ENCODE results near the gene MADCAM1. TPM values are rescaled to one million over a fixed set of nuclear protein-coding genes. Genes with fewer than 3 reads are reported as not detected.
A peak's percentile ranks its signal among the peaks of the same experiment; 100 is the strongest.

Gene MADCAM1
- total RNA-seq, 1 donor from 2014 or later, result 0.37 TPM

DNA sequence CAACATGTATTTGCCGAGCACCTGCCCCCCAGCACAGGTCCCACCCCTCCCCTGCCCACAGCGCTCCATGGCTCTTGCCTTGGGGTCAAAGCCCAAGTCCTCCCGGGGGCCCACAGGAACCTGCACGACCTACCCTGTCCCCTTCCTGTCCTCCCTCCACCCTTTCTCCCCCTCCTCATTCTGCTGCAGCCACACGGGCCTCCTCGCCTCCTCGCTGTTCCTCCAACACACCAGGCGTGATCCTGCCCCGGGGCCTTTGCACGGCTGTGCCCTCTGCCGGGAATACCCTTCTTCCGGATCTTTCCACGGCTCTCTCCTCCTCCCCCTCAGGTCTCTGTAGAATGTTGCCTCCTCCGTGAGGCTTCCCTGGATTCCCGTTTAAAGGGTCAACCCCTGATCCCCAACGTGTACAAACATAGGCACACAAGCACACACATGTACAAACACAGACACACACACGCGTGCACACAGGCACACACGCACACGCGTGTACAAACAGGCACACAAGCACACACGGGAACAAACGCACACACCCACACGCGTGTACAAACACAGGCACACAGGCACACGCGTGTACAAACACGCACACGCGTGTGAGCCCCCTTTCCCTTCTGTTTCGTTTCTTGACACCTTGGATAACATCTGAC, 2.8 kb downstream of the MADCAM1 start:
- intact Hi-C loops (cut with micrococcal nuclease), result no loop called here
- DNase-seq (no peak), ATAC-seq (no peak)

DNA sequence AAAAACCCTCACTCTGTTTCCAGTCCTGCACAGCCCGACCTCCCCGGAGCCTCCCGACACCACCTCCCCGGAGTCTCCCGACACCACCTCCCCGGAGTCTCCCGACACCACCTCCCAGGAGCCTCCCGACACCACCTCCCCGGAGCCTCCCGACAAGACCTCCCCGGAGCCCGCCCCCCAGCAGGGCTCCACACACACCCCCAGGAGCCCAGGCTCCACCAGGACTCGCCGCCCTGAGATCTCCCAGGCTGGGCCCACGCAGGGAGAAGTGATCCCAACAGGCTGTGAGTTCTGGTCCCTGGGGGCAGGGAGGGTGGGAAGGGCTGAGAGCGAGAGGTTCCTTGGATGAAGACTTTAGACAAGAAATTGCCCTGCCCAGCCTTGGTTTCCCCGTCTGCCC, 5.4 kb downstream of the MADCAM1 start:
- ATAC-seq, result no peak

DNA sequence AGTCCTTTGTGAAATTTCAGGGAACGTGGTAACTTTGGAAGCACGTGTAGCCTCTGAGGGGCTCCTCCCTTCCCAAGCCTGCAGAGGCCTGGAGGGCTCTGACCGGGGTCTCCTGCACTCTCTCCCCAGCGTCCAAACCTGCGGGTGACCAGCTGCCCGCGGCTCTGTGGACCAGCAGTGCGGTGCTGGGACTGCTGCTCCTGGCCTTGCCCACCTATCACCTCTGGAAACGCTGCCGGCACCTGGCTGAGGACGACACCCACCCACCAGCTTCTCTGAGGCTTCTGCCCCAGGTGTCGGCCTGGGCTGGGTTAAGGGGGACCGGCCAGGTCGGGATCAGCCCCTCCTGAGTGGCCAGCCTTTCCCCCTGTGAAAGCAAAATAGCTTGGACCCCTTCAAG, 8.3 kb downstream of the MADCAM1 start:
- ATAC-seq (no peak), DNase-seq (no peak)
- intact Hi-C loops (cut with micrococcal nuclease), result no loop called here

More for the DNA sequence above, 5.4 kb downstream of the MADCAM1 start:
- no peak for DNase-seq
- intact Hi-C loops (cut with micrococcal nuclease), result no loop called here

DNA sequence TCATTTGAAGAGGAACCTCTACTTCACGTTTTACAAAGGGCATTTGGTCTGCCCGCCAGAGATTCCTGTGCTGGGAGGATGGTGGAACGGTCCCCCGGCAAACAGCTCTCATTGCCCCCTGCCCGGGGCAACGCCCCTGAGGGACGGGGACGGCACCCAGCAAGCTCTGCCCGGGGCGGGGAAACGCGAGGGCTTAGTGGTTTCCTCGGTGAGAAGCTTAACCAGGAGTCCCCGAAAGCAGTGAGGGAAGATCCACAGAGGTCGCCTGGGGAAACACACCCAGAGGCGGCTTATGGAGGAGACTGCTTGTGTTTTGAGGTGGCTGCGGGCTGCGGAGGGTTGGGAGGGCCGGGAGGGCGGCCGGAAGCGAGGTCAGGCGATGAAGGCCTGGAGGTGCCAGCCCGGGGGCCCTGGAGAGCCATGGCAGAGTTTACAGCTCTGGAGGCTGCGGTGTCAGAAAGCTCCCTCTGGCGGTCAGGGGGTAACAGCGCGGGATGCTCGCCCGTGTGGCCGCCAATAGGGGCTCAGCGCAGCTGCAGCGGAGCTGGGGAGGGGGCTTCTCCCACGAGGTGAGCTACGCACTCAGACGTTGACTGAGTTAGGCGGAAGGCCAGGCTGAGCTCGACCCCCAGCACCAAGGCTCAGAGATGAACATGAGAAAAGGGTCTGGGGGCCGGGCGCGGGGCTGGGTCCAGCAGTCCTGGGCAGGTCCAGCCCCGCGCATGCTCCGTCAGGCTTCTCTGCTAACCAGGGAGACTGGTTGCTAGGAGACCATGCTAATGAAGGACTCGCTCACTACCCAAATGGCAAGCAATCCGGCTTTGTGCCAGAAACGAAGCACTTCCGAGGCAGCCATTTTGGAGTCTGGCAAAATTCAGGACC, 10.4 kb downstream of the MADCAM1 start:
- ATAC-seq, result peak; percentile 92
- DNase-seq, result peak; percentile 98
- intact Hi-C loops (cut with micrococcal nuclease), result no loop called here

DNA sequence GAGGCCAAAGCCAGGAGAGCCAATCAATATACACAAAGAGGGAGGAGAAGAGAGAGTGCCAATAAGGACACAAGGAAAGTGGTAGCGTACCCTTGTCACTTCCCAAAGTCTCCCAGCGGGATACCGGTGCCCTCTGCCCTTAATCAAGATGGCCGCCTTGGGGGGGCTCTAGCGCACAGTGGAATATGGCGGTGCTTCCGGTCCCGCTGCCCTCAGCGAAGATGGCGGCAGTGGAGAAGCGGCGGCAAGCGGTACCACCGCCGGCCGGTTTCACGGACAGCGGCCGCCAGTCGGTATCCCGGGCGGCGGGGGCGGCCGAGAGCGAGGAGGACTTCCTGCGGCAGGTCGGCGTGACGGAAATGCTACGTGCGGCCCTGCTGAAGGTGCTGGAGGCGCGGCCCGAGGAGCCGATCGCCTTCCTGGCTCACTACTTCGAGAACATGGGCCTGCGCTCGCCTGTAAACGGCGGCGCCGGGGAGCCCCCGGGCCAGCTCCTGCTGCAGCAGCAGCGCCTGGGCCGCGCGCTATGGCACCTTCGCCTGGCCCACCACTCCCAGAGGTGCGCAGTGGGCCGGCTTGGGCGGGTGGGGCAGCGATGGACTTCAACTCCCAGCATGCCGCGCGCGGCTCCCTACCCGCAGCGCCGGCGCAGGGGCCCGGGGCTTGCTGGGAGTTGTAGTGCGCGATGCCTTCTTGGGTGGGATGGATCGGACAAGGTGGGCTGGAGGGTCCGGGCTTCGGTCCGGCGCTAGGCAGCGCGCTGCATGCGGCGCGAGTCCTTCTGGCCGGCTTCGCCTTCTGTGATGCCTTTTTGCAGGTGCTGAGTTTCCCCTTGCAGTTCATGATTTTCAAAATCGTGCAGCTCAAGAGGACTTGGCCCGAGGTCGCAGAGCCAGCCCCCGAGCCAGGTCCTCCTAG, 11.3 kb downstream of the MADCAM1 start, which contains the start of gene TPGS1:
TPGS1 (plus strand) TSS at position 212 of the 918 bp plus-strand sequence; CDS start at position 222, 10 bp downstream.
- intact Hi-C loops (cut with micrococcal nuclease), result no loop called here
- DNase-seq (peak; percentile 94), ATAC-seq (peak; percentile 91)

DNA sequence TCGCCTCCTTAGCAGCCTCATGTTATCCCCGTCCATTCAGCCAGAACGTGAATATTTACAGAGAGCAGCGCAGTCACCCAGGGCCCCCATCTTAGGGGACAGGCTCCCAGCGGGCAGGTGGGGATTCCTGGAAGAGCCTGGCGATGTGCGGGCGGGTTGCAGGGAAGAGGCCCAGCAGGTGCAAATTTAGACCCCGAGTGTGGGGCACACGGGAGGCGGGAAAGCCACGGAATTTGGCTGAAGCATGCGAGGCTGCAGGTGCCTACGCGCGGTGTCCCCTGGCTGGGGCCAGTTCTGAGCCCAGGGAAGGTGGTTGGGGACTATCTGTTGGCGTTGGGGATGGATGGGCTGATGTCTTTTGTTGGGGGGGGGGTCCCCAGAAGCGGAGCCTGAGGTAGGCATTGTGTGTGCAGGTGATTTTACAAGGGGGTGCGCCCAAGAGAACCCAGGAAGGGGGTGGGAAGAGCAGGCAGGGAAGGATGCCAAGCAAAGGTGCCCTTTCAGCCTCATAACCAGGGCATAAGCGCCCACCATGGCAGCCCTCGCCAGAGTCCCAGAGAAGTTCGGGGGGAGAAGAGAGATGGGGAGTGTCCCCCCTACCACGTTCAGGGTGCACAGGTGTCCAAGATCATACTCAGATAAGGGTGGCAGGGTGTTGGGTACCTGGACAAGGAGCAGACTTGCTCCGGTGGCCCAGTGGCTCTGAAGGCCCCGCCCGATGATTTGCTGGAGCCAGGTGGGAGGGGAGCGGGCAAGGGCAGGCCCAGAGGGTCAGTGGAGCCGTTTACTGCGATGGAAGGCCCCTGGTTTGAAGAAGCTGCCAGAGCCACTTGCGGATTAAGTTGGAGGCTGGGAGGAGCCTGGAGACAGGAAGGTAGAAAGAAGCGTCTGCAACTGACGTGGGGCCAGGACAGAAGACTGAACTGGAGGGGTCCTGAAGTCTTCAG, 12.2 kb downstream of the MADCAM1 start:
- intact Hi-C loops (cut with micrococcal nuclease), result no loop called here
- no peak for ATAC-seq
- DNase-seq, result no peak

DNA sequence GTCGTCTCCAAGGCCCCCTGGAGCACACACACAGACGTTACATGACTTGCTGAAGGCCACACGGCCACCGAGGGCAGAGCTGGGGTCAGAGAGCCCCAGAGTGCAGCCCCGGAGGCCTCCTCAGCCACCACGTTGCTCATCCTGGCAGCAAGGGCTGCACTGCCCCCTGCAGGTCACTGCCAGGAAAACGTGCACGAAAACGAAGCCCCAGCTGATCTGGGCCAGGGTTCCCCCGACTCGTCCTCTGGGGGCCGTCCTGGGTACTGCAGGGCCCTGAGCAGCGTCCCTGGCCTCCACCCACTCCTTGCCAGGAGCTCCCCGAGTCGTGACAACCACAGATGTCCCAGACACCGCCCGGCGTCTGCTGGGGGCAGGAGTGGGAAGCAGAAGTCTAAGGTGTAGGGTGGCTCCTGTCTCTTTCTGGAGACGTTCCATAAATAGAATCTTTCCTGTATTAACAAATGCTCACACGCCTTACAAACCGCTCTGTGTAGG, 14.4 kb downstream of the MADCAM1 start:
- no peak for ATAC-seq
- intact Hi-C loops (cut with micrococcal nuclease), result no loop called here
- DNase-seq, result peak; percentile 78

DNA sequence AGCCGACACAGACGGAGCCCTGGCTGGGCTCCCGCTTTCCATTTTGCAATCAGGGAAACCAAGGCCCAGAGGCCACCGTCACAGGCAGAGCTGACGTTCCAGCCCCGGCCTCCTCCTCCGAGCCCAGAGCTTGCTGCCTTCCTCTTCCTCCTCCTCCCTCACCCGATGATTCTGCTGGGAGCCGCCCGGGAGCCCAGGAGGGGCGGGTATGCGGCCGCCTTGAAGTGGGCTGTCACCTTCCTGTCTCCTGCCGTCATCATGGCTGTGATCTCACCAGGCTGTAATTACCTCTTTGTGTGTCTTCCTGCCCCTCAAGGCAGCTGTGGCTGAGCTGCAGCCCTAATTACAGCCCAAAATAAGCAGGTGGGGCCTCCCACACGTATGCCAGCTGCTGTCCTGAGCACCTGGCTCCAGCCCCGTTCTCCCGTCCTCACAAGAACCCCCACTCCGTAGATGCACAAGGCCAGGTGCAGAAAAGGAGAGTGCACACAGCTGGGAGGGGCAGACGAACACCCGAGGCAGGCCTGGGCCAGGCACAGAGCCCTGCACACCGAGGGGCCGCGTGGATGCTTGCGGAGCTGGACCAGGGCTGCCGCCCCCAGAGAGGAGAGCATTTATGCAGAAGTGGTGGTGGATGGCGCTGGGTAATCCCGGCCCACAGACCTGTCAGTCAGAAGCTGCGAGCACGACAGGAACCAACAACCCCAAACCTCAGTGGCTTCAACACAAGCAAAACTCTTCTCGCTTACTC, 15.0 kb downstream of the MADCAM1 start:
- ATAC-seq (no peak), DNase-seq (no peak)
- intact Hi-C loops (cut with micrococcal nuclease), result no loop called here

DNA sequence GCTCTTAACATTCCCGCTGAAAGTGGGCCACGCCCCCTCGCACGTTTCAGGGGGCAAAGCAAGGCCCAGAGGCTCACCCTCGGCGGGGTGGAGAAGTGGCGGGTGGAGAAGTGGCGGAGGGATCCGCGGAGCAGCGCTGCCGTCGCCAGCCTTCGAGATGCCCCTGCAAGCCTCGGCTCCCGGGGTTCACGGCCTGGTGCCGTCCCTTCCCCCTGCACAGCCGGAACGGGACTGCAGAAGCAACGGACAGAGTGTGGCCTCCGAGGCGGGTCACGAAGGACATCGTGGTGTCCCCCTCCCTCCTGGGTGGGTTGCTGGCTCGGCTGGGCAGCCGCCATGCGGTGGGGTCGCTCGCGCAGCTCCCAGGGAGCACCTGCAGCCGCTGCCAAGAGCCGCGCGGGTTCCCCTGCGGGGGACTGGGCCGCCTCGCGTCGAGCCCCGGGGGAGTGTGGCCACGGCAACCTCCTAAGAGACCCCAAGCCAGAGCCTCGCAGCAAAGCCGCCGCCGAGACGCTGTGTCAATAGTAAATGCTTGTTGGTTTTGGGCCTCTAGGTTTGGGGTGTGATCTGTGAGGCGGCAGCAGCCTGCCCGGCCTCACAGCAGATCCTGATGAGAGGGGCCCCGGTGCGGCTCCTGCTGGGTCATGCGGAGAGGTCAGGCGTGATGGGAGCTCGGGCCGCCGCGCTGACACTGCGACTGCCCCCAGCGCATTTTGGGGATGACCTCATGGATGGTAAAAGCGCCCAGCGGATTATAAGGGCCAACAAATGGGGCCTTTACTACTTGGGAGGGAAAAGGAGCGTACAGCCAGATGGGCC, 16.5 kb downstream of the MADCAM1 start:
- ATAC-seq (no peak), DNase-seq (no peak)
- intact Hi-C loops (cut with micrococcal nuclease), result no loop called here

DNA sequence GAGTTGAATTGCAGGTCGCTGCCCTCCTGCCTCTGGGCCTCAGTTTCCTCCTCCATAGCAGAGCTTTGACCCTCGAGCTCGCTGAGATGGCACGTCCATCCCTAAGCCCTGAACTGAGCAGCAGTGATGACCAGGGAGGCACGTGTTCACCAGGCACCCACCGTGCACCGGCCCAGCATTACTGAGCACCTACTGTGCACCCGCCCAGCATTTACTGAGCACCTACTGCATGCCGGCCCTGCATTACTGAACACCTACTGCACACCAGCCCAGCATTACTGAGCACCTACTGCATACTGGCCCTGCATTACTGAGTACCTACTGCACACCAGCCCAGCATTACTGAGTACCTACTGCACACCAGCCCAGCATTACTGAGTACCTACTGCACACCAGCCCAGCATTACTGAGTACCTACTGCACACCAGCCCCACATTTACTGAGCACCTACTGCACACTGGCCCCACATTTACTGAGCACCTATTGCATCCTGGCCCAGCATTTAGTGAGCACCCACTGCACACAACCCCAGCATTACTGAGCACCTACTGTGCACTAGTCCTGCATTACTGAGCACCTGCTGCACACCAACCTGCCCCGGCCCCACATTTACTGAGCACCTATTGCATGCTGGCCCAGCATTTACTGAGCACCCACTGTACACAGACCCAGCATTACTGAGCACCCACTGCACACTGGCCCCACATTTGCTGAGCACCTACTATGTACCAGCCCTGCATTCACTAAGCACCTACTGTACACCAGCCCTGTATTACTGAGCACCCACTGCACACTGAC, 17.3 kb downstream of the MADCAM1 start:
- DNase-seq, result no peak
- no peak for ATAC-seq
- intact Hi-C loops (cut with micrococcal nuclease), result no loop called here

DNA sequence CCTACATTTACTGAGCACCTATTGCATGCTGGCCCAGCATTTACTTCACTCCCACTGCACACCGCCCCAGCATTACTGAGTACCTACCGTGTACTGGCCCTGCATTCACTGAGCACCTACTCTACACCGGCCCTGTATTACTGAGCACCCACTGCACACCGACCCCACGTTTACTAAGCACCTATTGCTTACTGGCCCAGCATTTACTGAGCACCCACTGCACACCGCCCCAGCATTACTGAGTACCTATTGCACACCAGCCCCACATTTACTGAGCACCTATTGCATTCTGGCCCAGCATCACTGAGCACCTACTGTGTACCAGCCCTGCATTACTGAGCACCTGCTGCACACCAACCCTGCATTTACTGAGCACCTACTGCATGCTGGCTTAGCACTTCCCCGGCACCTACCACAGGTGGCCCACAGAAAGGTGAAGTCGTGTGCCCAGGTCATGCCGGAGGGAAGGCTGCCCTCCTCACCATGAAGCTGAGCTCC, 17.9 kb downstream of the MADCAM1 start:
- ATAC-seq (no peak), DNase-seq (no peak)
- intact Hi-C loops (cut with micrococcal nuclease), result no loop called here

DNA sequence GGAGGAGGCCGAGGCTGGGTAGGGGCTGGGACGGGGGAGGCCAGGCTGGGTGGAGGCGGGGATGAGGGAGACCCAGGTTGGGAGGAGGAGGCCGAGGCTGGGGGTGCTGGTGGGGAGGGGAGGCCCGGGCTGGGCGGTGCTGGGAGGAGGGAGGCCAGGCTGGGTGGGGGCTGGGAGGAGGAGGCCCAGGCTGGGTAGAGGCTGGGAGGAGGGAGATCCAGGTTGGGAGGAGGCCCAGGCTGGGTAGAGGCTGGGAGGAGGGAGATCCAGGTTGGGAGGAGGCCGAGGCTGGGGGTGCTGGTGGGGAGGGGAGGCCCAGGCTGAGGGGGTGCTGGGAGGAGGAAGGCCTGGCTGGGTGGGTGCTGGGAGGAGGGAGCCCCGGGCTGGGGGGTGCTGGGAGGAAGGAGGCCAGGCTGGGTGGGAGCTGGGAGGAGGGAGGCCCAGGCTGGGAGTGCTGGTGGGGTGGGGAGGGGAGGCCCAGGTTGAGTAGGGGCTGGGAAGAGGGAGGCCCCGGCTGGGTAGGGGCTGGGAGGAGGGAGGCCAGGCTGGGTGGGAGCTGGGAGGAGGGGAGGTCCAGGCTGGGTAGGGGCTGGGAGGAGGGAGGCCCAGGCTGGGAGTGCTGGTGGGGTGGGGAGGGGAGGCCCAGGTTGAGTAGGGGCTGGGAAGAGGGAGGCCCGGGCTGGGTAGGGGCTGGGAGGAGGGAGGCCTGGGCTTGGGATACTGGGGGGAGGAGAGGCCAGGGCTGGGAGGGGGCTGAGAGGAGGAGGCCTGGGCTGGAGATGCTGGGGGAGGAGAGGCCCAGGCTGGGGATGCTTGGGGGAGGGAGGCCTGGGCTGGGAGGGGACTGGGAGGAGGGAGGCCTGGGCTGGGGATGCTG, 21.7 kb downstream of the MADCAM1 start:
- intact Hi-C loops (cut with micrococcal nuclease), result no loop called here
- ATAC-seq (peak; percentile 14), DNase-seq (no peak)

DNA sequence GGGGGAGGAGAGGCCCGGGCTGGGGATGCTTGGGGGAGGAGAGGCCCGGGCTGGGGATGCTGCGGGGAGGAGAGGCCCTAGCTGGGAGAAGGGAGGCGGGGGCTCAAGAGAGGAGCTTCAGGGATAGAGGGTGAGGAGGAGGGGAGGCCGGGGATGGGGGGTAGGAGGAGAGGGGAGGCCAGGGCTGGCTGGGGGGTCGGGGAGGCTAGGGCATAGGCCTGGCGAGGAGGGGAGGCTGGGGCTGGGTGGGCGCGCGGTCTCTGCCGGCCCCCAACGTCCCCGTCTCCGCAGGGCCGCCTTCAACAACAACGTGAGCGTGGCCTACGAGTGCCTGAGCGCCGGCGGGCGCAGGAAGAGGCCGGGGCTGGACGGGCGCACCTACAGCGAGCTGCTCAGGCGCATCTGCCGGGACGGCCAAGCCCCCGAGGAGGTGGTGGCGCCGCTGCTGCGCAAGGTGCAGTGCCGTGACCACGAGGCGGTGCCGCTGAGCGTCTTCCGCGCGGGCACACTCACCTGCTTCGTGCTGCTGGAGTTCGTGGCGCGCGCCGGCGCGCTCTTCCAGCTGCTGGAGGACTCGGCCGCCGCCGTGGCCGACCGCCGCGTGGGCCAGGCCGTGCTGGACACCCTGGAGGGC, 22.4 kb downstream of the MADCAM1 start:
- intact Hi-C loops (cut with micrococcal nuclease), result no loop called here
- no peak for DNase-seq
- ATAC-seq, result peak; percentile 22

DNA sequence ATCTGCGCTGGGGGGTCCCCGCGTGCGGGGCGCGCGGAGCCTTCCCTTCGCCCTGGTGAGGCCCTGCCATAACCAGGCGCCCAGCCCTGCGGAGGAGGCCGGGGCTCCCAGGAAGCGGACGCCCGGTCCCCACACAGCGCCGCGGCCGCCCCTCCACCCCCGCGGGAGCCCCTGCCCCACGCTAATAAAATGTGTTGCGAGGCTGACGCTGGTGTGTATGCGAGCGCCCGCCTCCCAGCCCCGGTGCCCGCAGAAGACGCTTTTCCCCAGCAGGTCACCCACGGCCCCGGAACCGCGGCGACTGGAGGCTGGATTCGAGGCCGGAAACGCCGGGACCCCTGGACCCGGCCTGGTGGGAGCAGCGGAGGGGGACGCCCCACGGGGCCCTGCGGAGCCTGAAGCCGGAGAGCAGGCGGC, 23.2 kb downstream of the MADCAM1 start:
- ATAC-seq (no peak), DNase-seq (no peak)
- intact Hi-C loops (cut with micrococcal nuclease), result no loop called here

Data from left ventricle myocardium superior (tissue), 1 donor.